Globus pallidus (tissue), 1 donor: ENCODE data around the gene ACR.

Source experiments
- DNase-seq: peaks from one replicate; pipeline ENCODE4 v3.0.0-alpha.2; 2015; ENCODE audit warnings: low spot score

ACR gene

GRCh38 chr22:50717709-50718351, 20.2 kb upstream of the ACR start:
- DNase-seq, result peak; percentile 57

GRCh38 chr22:50718352-50718709, 19.7 kb upstream of the ACR start:
- no peak for DNase-seq

- no peak for DNase-seq
Observed at GRCh38 chr22:50719814-50720300, 18.1 kb upstream of the ACR start.

GRCh38 chr22:50720301-50721256, 17.4 kb upstream of the ACR start:
- DNase-seq, result no peak

- DNase-seq, result no peak
Observed at GRCh38 chr22:50721257-50721844, 16.7 kb upstream of the ACR start.

- DNase-seq, result no peak
Observed at GRCh38 chr22:50722048-50722701, 15.8 kb upstream of the ACR start.

GRCh38 chr22:50722716-50723428, 15.1 kb upstream of the ACR start:
- DNase-seq, result no peak

- no peak for DNase-seq
Observed at GRCh38 chr22:50723991-50724390, 14.0 kb upstream of the ACR start.

GRCh38 chr22:50724616-50725015, 13.4 kb upstream of the ACR start:
- DNase-seq, result no peak

GRCh38 chr22:50725597-50725996, 12.4 kb upstream of the ACR start:
- no peak for DNase-seq

GRCh38 chr22:50726643-50727340, 11.2 kb upstream of the ACR start:
- DNase-seq, result no peak

- no peak for DNase-seq
Observed at GRCh38 chr22:50727678-50728522, 10.1 kb upstream of the ACR start.

- DNase-seq, result no peak
Observed at GRCh38 chr22:50728523-50728931, 9.5 kb upstream of the ACR start.

- DNase-seq, result no peak
Observed at GRCh38 chr22:50729391-50730012, 8.5 kb upstream of the ACR start.

- no peak for DNase-seq
Observed at GRCh38 chr22:50730013-50730891, 7.8 kb upstream of the ACR start.

GRCh38 chr22:50730941-50731661, 6.9 kb upstream of the ACR start:
- DNase-seq, result no peak

GRCh38 chr22:50731811-50732624, 6.0 kb upstream of the ACR start:
- DNase-seq, result peak; percentile 60
